OCI-LY1 (cell line): ENCODE data around the gene KRTAP5-4.

Experiments used
- CTCF ChIP-seq: fragments of 200-600 bp; sonication (generic), shearing (Covaris generic); IDR thresholded peaks from 2 replicates; pipeline ENCODE4 v1.5.1; 2017; ENCODE audit warnings: mild to moderate bottlenecking, antibody characterized with exemption, low read length, moderate library complexity, mixed read lengths
- EZH2 ChIP-seq: fragments of 200-600 bp; sonication (generic), shearing (Covaris generic); IDR thresholded peaks from 2 replicates; pipeline ENCODE4 v1.8.0; 2017; ENCODE audit warnings: borderline replicate concordance, mixed run types, mild to moderate bottlenecking, antibody characterized with exemption, low read length, moderate library complexity, mixed read lengths

DNA sequence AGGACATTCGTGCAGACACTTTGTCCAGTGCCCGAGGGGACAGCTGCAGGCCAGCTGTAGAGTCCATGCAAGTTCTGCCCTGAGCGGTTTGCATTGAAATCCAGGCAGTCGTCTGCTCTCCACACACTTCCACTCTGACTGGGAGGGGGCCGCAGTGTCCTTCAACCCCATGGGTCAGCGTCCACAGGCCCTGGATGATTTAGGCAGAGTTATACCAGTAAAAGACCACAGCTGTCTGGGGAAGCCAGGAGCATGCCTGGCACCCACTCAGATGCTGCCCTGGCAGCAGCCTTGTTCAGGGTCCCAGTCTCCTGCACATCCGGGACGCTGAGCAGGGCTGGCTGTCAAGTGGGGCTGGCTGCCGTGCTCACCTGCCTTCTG lies 34.1 kb upstream of the KRTAP5-4 start:
- no peak for TF ChIP-seq CTCF
- no peak for TF ChIP-seq EZH2
